Stimulated activated CD8-positive, alpha-beta memory T cell treated with anti-CD3 and anti-CD28 coated beads, Interleukin-12 subunit alpha, Interleukin-12 subunit beta, amount 100 ng/mL, for 24 hours (primary cell): ENCODE data around the gene CCDC92.

Source experiments
- DNase-seq: peaks from one replicate; pipeline ENCODE4 v3.0.0-alpha.2; 2020; ENCODE audit errors: extremely low read depth

The CCDC92 gene

GRCh38 chr12:123889848-123890535 lies 82.6 kb downstream of the CCDC92 start:
- DNase-seq: no peak

DNA sequence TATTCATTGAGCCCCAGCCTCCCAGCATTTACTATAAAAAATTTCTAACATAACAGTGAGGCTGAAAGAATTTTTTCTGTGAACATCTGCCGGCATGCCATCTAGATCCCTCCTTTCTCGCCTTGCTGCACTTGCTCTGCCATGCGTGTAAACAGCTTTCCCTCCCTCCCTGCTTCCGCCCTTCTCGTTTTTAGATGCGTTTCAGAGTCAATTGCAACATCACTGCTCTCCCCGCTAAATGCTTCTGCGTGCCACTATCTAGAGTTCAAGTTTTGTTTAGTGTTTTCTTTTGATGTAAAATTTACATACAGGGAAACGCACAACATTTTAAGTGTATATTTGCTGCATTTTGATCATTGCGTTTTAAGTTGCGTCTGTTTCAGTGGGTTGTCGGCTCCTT lies 83.6 kb downstream of the CCDC92 start:
- DNase-seq: no peak

DNA sequence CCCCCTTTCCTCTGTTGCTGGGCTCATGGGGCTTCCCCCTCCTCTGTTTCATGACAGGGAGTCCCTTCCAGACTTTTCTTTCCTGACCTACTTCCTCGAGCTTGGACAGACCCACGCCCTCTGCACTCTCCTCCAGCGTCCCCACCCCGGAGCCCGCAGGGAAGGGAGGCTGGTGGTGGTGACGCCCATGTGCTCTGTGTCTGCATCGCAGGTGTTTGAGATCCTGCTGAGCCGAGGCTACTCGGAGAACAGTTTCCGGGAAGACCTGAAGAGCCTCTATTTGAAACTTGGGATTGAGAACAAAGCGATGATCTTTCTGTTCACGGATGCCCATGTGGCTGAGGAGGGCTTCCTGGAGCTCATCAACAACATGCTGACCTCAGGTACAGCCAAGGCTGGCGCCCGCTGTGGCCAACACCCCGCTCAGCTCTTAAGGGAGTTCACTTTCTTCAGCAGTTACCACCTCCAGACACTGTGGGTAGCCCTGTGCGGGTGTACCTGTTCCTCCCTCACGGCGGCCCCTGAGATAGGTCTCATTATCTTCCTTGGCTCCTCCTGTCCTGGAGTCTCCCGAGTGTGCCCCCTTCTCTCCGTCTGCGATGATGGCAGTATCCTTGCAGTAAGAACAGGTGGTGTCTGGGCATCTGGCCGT lies 85.6 kb downstream of the CCDC92 start:
- no peak for DNase-seq

- no peak for DNase-seq
Observed at GRCh38 chr12:123886258-123886657, 86.4 kb downstream of the CCDC92 start.
